ENCODE results near the gene LRCH1. TPM values are rescaled to one million over a fixed set of nuclear protein-coding genes. Genes with fewer than 3 reads are reported as not detected.

LRCH1 gene
- polyA plus RNA-seq, 1 of the 3 experiments (the other 2 are of a cell fraction), result 5.5 TPM

GRCh38 chr13:46617229-46617721, 64.3 kb downstream of the LRCH1 start:
- H3K4me1 ChIP-seq (ENCODE audit: control insufficient read depth in 1 of 2, insufficient read depth in 2 of 2, low read depth in 1 of 2, low read length in 1 of 2), result peaks cover 37 to 48% of the 10 kb centered on the region in 2 experiments; a peak in 3 of 4 replicates
- H3F3A ChIP-seq (replicated peaks; ENCODE audit: insufficient read depth), result no peaks in the 10 kb centered on the region
- H2AFZ ChIP-seq (ENCODE audit: low read depth), result no peak overlapping the region
- H3K4me3 ChIP-seq (ENCODE audit: low read depth in 2 of 2, low read length in 1 of 2), result no peak overlapping the region
- H4K20me1 ChIP-seq (ENCODE audit: insufficient read depth), result peaks cover 28% of the 10 kb centered on the region; the same call in 1 of the 2 replicates
- WGBS (ENCODE audit: low lambda C conversion rate), result 92% methylated on average over 8 of the region's 8 CpGs
- no peak overlapping the region for H3K4me2 ChIP-seq
- no peaks in the 10 kb centered on the region for H3K9me3 ChIP-seq
- H3K79me2 ChIP-seq (ENCODE audit: insufficient read depth), result peaks cover 88% of the 10 kb centered on the region
- TF ChIP-seq GABPA (IDR thresholded peaks at IDR 0.05; ENCODE audit: low read depth) (no peak), TCF12 (IDR thresholded peaks at IDR 0.05) (no peak), RXRA (IDR thresholded peaks at IDR 0.05; ENCODE audit: borderline replicate concordance, low read depth) (no peak), POLR2AphosphoS5 (IDR thresholded peaks at IDR 0.05; ENCODE audit: low read depth, low read length) (no peak)
- no peak overlapping the region for H3K9ac ChIP-seq
- H3K9me2 ChIP-seq, result no peaks in the 10 kb centered on the region
- DNase-seq, result no peak
- H3K27ac ChIP-seq (ENCODE audit: low read depth in 2 of 2, low read length in 1 of 2), result no peak overlapping the region; a peak in 2 of 4 replicates
- H3K27me3 ChIP-seq (ENCODE audit: insufficient read depth), result no peaks in the 10 kb centered on the region
- H3K36me3 ChIP-seq (replicated peaks in 1 of 2; ENCODE audit: control insufficient read depth in 1 of 2, insufficient read depth in 2 of 2, low read length in 1 of 2), result no peaks in the 10 kb centered on the region
- ChIA-PET CTCF (interaction anchor here (1.9 kb wide), 1 partner anchor 65 kb away, joined by 4 read pairs; no protein-coding TSS in a partner anchor), POLR2A (no interaction called here)

- Histone ChIP-seq H3K9ac (no peak overlapping the region), H3F3A (replicated peaks; ENCODE audit: insufficient read depth) (no peaks in the 10 kb centered on the region), H2AFZ (ENCODE audit: low read depth) (no peak overlapping the region), H3K4me1 (ENCODE audit: control insufficient read depth in 1 of 2, insufficient read depth in 2 of 2, low read depth in 1 of 2, low read length in 1 of 2) (peaks cover 41 to 54% of the 10 kb centered on the region in 2 experiments; a peak in 3 of 4 replicates), H3K27me3 (ENCODE audit: insufficient read depth) (no peaks in the 10 kb centered on the region), H3K9me2 (no peaks in the 10 kb centered on the region), H3K27ac (ENCODE audit: low read depth in 2 of 2, low read length in 1 of 2) (no peak overlapping the region; a peak in 1 of 4 replicates), H3K9me3 (no peaks in the 10 kb centered on the region), H4K20me1 (ENCODE audit: insufficient read depth) (peaks cover 33% of the 10 kb centered on the region), H3K4me2 (no peak overlapping the region), H3K4me3 (ENCODE audit: low read depth in 2 of 2, low read length in 1 of 2) (no peak overlapping the region), H3K79me2 (ENCODE audit: insufficient read depth) (peaks cover 88% of the 10 kb centered on the region), H3K36me3 (replicated peaks in 1 of 2; ENCODE audit: control insufficient read depth in 1 of 2, insufficient read depth in 2 of 2, low read length in 1 of 2) (no peaks in the 10 kb centered on the region)
- ChIA-PET CTCF (interaction anchor here (1.9 kb wide), 1 partner anchor 66 kb away, joined by 4 read pairs; no protein-coding TSS in a partner anchor), POLR2A (no interaction called here)
- DNase-seq, result no peak
- 100% methylated on average over 5 of the region's 5 CpGs for WGBS (ENCODE audit: low lambda C conversion rate)
- TF ChIP-seq, protein P1, sequence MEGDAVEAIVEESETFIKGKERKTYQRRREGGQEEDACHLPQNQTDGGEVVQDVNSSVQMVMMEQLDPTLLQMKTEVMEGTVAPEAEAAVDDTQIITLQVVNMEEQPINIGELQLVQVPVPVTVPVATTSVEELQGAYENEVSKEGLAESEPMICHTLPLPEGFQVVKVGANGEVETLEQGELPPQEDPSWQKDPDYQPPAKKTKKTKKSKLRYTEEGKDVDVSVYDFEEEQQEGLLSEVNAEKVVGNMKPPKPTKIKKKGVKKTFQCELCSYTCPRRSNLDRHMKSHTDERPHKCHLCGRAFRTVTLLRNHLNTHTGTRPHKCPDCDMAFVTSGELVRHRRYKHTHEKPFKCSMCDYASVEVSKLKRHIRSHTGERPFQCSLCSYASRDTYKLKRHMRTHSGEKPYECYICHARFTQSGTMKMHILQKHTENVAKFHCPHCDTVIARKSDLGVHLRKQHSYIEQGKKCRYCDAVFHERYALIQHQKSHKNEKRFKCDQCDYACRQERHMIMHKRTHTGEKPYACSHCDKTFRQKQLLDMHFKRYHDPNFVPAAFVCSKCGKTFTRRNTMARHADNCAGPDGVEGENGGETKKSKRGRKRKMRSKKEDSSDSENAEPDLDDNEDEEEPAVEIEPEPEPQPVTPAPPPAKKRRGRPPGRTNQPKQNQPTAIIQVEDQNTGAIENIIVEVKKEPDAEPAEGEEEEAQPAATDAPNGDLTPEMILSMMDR (IDR thresholded peaks at IDR 0.05), result no peak
- TF ChIP-seq RCOR1 (IDR thresholded peaks at IDR 0.05; ENCODE audit: low read length) (no peak), FOSL2 (IDR thresholded peaks at IDR 0.05; ENCODE audit: borderline replicate concordance, low read depth) (no peak), TEAD4 (IDR thresholded peaks at IDR 0.05; ENCODE audit: borderline replicate concordance, insufficient read depth) (no peak), MEF2A (IDR thresholded peaks at IDR 0.05; ENCODE audit: borderline replicate concordance, low read depth) (no peak), EZH2phosphoT487 (IDR thresholded peaks at IDR 0.05; ENCODE audit: borderline replicate concordance, low read depth) (no peak), SMC3 (IDR thresholded peaks at IDR 0.05; ENCODE audit: low read depth, low read length) (no peak), ELF1 (IDR thresholded peaks at IDR 0.05) (no peak), YY1 (IDR thresholded peaks at IDR 0.05; ENCODE audit: low read depth) (no peak), POLR2AphosphoS5 (IDR thresholded peaks at IDR 0.05; ENCODE audit: low read depth, low read length) (no peak), GABPA (IDR thresholded peaks at IDR 0.05; ENCODE audit: low read depth) (no peak), TCF12 (IDR thresholded peaks at IDR 0.05) (no peak), GATA2 (CRISPR knock-in tag; IDR thresholded peaks at IDR 0.05) (no peak), MXI1 (IDR thresholded peaks at IDR 0.05; ENCODE audit: low read depth, low read length) (no peak)
- TF ChIP-seq, protein P2, sequence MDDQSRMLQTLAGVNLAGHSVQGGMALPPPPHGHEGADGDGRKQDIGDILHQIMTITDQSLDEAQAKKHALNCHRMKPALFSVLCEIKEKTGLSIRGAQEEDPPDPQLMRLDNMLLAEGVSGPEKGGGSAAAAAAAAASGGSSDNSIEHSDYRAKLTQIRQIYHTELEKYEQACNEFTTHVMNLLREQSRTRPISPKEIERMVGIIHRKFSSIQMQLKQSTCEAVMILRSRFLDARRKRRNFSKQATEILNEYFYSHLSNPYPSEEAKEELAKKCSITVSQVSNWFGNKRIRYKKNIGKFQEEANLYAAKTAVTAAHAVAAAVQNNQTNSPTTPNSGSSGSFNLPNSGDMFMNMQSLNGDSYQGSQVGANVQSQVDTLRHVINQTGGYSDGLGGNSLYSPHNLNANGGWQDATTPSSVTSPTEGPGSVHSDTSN (IDR thresholded peaks at IDR 0.05), result no peak
- TF ChIP-seq, protein P3, sequence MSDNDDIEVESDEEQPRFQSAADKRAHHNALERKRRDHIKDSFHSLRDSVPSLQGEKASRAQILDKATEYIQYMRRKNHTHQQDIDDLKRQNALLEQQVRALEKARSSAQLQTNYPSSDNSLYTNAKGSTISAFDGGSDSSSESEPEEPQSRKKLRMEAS (IDR thresholded peaks at IDR 0.05; ENCODE audit: low read depth), result no peak
- TF ChIP-seq, protein P4, sequence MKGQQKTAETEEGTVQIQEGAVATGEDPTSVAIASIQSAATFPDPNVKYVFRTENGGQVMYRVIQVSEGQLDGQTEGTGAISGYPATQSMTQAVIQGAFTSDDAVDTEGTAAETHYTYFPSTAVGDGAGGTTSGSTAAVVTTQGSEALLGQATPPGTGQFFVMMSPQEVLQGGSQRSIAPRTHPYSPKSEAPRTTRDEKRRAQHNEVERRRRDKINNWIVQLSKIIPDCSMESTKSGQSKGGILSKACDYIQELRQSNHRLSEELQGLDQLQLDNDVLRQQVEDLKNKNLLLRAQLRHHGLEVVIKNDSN (IDR thresholded peaks at IDR 0.05; ENCODE audit: borderline replicate concordance, low read depth), result no peak
These were observed 64.9 kb downstream of the LRCH1 start for GRCh38 chr13:46617885-46618284.

All from SK-N-SH (cell line).